Measurements from ENCODE around the gene RNF26.

Gene RNF26

DNA sequence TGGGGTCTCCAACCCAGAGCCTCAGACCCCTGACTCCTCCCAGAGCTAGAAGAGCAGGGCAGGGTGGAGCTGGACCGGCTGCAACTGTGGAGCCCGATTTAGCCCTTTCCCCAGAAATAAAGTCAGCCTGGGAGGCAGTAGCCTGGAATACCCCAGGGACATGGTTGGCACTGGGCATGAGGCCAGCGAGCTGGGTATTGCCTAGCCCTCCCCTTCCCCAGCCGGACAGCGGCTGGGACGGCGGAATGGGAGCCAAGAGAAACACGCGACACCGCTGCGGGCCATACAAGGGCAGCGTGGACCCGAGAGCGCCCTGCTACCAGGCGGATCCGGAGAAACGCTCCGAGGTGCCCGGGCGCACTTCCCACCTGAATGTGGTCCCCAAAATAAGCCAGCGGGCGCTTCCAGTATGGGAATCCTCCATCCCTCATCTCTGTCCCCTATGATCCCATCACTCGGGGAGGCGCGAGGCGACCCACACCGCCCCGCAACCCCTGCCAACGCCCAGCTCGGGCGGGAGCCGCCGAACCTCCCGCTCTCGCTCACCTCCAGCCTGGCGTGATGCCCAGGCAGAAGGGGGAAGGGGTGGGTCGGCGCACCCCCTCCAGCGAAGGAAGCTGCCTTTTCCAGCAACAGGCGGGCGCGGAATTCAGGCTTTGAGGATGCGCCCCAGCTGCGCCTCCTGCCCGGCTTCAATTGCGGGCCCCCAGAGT, 18.2 kb upstream of the RNF26 start:
- no peak for DNase-seq (ENCODE audit: low read depth, low spot score)

DNA sequence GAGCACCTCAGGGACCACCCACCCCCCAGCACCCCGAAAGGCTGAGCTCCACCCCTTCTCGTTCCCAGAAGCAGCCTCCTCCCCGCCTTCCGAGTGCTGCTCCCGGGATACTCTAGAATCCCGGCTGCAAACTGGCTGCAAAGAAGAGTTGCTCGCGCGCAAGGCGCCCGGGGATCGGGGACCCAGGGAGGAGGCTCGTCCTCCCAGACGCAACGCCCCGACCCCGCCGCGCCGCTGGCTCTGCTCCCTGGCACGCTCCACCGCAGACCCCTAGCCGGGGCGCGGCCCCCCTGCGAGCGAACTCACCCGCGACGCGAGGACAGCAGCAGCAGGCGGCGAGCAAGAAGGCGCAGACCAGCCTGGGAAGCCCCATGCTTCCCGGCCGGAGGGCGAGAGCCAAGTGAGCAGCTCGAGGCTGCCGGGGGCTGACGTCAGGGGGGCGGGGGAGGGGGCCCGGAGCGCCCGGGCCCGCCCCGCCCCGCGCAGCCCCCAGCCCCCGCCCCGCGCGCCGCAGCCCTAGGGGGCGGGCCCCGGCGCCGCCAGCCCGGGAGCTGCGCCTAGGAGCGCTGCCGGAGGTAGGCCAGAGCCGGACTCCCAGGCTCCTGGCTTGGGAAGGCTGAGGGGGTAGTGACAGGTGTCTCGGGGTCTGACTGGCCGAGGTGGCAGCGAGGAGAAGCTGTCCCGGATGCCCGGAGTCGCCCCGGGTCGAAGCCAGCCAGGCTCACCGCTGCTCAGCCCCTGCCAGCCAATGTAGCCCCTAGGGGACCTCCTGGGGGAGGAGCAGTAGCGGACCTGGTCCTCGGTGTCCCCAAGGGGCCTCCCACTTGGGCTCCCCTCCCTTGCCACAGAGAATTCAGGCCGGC, 17.4 kb upstream of the RNF26 start, which contains the start of gene MCAM:
Gene MCAM, minus strand, starts transcription at position 402 of the 863 bp plus-strand sequence. Its CDS starts 29 bp downstream, at position 373.
- DNase-seq (ENCODE audit: low read depth, low spot score) = no peak

DNA sequence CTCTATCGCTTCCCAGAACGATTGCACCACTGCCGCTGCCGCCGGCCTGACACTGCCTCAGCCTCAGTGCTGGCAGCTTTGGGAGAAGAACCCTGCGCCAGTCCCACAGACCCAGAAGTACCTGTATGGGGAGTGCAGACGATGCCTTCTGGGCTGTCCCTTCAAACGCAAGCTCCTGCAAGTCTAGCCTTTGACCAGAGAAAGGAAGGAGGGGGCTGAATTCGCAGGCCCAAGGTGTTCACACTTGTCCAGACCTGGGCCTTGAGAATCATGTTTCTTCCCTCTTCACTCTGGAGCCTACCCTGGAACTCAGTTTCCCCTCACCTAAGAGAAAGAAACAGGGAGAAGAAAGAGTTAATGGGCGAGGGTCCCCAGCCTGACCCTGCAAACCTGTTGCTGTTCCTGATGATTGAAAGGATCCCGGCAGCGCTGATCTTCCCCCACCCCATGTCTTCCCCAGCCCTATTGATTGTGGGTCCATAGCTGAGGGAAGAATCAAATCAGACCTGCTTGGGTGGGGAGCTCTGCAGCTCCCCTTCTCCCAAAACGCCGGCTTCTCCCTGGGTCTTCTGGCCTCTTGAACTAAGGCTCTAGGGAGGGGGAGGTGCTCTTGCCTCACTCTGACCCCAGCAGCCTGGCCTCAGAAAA, 16.6 kb upstream of the RNF26 start:
- DNase-seq (ENCODE audit: low read depth, low spot score) = no peak

DNA sequence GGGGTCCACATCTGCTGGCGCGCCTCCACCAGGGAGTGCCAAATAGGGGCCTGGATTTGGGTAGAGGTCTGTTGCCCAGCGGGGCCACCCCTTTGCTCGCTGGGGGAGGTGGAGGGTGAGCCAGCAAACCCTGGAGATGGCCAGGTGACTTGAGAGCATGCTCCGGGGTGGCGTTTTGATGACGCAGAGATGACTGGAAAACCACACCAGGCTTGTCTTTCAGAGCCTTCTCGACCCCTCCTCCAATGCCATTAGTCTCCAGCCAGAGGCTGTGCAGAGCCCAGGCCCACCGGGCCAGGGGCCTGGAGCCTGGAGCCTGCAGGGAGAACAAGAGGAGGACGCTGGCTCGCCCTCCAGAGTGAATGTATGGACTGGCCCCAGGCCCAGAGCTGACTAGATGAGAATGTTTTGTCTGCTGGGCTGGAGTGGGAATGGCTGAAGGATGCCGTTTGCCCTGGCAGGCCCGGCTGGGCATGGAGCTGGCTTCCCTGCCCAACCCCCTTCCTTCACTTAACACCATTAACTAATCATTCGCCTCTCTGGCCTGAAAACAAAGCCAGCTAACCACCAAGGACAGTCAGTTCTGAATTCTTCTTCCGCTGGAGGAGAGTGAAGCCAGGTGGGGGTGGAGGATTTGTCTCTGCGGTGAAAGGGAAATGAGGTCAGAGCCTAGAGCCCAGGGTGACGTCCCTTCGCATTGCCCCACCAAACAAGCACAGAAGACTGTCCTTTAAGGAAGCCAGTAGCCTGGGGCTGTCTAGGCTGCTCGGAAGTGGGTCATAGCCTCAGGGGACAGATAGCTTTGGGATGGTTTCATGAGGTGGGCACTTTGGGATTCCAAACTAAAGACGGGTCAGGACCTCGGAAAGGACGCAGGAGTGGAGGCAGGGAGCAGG, 15.8 kb upstream of the RNF26 start:
- no peak for DNase-seq (ENCODE audit: low read depth, low spot score)

DNA sequence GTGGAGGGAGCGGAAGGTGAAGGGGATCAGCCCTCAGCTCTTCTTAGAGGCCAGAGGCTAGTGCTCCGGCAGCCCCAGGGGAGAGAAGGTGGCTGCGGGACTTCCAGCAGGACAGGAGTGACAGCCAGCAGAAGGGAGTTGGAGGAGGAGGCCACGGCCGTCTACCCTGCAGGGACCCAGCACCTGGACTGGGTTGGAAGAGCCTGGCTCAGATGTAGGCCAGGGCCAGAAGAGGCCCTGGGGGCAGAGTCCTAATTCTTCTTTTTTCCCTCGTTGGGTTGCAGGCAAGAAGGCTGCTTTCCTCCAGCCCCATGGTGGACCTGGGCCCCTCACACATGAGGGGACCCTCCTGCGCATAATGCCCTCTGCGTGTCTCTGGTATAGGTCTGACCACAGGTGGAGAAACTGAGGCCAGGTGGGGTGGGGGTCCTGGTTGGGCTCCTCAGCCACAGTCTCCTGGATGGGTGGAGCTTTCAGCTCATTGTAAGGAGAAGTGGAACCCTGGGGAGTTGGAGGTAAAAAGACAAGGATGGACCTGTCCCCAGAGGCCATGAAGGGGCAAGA, 15.1 kb upstream of the RNF26 start:
- DNase-seq (ENCODE audit: low read depth, low spot score) = no peak

DNA sequence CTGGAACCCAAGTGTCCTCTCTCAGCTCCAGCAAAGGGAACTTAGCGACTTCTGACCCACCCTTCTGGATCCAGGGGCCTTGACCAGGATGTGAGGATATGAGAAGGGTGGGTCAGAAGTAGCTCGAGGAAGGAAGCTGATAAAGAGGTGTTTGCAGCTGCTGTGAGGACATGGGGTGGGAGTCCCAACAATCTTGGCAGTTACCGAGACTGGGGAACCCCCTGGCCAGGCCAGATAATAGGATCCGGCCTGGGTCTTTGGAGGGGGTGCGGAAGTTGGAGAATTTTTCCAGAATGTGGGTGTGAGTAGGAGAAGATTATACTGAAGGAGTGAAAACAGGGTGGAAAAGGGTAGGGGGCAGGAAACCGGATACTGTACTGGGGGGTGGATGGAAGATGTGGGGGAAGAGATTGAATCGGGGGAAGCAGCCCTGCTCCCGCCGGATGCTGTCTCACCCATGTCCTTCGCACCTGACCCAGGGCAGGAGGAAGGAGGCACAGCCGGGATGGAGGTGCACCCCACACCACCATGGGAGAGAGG, 14.6 kb upstream of the RNF26 start:
- no peak for DNase-seq (ENCODE audit: low read depth, low spot score)

DNA sequence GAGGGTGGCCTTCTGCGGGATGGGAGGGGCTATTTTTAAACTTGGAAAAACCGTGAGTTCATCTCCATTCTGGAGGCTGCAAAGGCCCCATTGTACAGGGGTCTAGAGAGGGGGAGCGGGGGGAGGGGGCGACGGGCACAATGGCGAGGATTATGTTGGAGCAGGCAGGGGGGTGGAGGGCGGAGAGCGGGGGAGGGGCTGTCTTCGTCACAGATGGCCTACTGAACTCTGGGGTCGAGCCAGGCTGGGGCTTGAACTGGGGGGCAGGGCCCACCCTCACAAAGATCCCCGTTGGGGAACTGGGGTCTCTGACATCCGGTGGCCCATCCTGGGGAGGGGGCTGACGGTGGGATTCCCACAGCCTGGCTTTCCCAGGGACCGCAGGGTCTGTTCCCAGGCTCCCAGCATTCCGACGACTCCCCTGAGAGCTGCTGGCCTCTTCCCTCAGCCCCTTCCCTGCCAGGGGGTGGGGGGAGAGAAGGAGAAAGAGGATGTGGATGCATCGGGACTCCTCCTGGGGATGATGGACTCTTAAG, 14.0 kb upstream of the RNF26 start:
- no peak for DNase-seq (ENCODE audit: low read depth, low spot score)

DNA sequence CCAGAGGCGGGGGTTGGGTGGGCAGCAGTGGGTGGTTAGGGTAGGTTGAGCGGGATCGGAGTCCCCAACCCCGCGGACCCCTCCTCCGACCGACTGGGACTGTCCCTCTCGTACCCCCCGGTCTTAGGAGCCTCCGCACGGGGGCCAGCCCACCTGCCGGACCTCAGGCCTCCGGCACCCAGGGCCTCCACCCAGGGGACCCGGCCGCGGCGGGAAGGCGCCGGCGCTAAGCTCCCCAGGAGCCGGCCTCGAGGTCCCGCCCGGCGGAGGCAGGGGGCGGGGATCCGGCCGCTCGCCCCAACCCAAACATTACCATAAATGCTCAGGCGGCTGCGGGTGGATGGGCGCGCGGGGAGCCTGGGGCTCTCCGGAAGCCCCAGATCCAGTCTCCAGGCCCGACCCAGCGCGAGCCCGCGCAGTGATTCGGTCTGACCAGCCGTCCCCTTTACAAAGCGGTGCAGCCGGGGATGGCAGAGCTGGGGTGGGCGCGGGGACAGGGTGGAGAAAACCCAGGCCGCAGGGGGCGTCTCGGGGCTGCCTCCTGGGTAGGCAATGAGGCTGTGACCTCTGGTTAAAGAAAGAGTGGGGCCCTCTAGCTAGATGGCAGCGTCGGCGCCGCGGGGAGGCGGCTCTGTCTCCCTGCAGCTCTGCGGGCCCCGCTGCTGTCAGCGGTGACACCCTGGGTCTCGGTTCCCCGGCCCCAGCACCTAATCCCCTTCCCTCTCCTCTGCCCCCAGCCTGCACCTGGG, 13.4 kb upstream of the RNF26 start:
- DNase-seq (ENCODE audit: low read depth, low spot score) = no peak

DNA sequence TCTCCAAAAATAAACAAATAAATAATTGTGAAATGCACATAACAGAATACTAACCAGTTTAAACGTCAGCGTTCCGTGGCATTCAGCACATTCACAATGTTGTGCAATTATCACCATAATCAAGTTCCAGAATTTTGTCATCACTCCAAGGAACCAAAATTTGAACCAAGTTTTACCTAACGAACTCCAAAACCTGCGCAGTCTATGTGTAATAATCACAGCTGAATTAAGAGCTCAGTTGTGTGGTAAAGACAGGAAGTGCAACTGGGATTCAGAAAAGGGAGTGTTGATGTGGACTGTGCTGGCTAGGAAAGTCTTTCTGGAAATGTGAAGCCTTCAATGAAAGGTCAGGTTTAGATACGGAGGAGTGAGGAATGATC, 12.0 kb upstream of the RNF26 start:
- DNase-seq (ENCODE audit: low read depth, low spot score) = no peak

DNA sequence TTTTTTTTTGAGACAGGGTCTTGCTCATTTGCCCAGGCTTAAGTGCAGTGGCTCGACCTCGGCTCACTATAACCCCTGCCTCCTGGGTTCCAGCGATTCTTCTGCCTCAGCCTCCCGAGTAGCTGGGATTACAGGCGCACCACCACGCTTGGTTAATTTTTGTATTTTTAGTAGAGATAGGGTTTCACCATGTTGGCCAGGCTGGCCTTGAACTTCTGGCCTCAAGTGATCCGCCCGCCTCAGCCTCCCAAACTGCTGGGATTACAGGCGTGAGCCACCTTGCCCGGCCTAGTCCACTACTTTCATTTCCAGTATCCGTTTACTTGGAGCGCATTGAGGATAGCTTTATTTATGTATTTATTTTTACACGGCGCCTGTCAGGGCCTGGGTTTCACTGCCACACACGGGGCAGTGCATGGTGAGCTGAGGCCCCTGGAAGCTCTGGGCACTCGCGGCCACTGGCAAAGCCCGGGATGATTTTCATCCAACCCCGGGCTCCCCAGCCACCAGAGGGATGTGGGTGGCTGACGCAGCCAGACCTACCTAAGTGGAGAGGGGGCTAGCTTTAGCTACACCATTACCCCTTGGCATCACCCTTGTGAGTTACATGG, 11.3 kb upstream of the RNF26 start:
- no peak for DNase-seq (ENCODE audit: low read depth, low spot score)

DNA sequence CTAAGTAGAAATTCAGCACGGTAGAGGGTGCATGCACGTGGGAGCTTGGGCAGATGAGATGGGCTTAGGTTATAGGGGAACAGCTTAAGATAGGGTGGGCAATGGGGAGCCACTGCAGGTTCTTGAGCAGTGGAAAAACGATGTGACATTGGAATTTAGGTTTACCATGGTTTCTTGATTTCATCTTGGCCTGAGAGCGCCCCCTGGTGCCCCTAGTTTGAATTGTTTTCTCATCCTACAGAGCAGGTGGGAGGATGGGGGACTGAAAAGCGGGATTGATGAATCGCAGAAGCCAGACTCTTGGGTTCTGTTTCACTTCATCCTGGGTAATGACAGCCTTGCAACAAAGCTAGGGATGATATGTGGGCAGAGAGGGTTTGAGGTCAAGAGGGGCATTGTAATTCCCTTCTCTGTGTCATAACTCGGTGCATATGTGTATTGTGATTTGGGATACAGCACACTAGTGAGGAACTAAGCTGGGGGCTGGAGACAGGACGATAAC, 10.7 kb upstream of the RNF26 start:
- DNase-seq (ENCODE audit: low read depth, low spot score) = no peak

DNA sequence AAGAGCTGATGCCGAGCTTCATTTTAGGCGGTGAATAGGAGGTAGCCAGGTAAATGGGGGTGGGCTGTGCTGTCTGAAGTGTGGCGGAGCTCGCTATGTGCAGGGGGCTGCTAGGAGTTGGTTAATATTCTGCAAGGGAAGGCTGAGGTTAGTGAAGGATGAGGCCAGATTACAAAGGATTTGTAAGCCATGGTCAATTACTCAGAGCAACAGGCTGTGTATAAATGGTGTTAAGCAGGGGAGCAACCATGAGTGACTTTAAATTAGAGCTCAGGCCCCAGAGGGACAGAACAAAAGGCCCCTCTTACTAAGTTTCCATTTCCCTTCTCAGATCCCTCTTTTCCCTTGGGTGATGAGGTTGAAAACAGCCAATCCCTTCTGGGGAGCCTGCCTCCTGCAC, 10.1 kb upstream of the RNF26 start:
- no peak for DNase-seq (ENCODE audit: low read depth, low spot score)

DNA sequence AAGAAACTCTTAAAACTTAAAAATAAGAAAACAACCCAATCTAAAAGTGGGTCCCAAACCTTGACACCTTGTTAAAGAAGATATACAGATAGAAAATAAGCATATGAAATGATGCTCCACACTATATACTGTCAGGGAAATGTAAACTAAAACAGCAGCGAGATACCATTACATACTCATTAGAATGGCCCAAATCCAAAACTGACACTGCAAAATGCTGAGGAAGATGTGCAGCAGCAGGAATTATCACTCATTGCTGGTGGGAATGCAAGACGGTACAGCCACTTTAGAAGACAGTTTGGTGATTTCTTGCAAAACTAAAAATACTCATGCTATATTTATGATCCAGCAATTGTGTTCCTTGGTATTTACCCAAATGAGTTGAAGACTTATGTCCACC, 5.0 kb upstream of the RNF26 start:
- DNase-seq (ENCODE audit: low read depth, low spot score) = no peak

DNA sequence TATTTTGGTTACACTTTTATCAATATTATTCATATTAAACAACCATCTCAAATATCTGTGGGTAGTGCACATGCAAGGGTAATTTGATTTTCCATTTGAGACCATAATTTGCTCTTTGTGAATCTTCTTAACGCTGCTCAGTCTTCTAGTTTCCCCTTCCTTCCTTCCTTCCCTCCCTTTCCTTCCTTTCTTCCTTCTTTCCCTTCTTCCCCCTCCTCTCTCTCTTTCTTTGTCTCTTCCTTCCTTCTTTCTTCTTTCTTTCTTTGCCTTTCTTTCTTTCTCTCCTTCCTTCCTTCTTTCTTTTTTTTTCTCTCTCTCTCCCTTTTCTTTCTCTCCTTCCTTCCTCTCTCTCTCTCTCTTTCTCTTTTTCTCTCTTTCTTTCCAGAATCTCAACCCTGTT, 4.1 kb upstream of the RNF26 start:
- DNase-seq (ENCODE audit: low read depth, low spot score) = no peak

DNA sequence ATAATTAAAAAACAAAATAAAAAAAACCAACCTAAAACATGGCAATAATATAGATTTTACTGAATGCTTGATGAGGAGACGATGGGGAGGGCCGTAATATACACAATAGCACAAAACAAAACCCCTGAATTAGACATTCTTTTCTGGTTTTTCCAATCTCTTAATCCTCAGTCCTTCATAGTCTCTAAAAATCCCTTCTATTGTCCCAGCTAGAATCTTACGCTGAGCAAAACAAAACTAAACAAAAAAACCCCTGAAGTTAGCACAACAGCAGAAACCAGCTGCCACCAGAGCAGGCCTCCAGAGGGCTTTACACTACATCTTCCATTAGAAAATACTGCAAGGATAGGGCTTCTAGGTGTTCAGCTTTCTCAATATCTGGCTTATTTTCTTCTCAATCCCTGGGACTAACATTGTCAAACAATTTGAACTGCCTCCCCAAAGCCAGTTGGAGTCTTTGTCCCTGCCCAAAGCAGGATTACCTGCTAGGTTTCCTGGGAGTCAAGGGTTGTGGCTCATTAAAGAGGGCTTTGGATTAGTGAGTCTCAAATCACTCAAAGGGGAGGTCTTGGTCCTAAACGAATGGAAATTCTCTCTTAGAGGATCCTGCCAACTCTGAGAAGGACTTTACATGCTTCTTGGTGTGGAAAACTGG, 2.1 kb upstream of the RNF26 start:
- no peak for DNase-seq (ENCODE audit: low read depth, low spot score)

DNA sequence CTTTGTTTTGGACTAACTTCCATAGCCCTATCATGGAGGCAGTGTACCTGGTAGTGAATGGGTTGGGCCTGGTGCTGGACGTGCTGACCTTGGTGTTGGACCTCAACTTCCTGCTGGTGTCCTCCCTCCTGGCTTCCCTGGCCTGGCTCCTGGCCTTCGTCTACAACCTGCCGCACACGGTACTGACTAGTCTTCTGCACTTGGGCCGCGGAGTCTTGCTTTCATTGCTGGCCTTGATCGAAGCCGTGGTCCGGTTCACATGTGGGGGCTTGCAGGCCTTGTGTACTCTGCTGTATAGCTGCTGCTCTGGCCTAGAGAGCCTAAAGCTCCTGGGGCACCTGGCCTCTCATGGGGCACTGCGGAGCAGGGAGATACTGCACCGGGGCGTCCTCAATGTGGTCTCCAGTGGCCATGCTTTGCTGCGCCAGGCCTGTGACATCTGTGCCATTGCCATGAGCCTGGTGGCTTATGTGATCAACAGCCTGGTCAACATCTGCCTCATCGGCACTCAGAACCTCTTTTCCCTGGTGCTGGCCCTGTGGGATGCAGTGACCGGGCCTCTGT, 846 bp downstream of the RNF26 start:
- no peak for DNase-seq (ENCODE audit: low read depth, low spot score)

DNA sequence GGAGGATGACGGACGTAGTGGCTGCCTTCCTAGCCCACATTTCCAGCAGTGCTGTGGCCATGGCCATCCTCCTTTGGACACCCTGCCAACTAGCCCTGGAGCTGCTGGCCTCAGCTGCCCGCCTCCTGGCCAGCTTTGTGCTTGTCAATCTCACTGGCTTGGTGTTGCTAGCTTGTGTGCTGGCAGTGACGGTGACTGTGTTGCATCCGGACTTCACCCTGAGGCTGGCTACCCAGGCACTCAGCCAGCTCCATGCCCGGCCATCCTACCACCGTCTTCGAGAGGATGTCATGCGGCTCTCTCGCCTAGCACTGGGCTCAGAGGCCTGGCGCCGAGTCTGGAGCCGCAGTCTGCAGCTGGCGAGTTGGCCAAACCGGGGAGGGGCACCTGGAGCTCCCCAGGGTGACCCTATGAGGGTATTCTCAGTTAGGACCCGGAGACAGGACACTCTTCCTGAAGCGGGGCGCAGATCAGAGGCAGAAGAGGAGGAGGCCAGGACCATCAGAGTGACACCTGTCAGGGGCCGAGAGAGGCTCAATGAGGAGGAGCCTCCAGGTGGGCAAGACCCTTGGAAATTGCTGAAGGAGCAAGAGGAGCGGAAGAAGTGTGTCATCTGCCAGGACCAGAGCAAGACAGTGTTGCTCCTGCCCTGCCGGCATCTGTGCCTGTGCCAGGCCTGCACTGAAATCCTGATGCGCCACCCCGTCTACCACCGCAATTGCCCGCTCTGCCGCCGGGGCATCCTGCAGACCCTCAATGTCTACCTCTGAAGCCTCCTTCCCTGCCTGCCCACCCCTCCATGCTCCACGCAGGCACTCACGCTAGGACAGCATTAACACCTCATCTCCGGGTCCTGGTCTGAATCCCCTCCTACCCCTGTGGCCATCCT, 1.6 kb downstream of the RNF26 start:
- DNase-seq (ENCODE audit: low read depth, low spot score) = no peak

Measured in smooth muscle cell of the brain vasculature (primary cell).